Right lobe of liver (tissue), 4 donors: ENCODE results near the gene ZNF770.

Source experiments
- CTCF ChIP-seq, 4 donors: fragments of 200-600 bp in 3 of 4; fragments of 450-650 bp in 1 of 4; IDR thresholded peaks; one replicate each; pipeline versions ENCODE4 v1.5.1 to v1.8.0; 2016 to 2022; ENCODE audit warnings: antibody characterized with exemption in 4 of 4, mild to moderate bottlenecking in 2 of 4
- POLR2A ChIP-seq: fragments of 450-650 bp; IDR thresholded peaks from one replicate; pipeline ENCODE4 v1.6.1; 2017; ENCODE audit warnings: antibody characterized with exemption, mild to moderate bottlenecking
- donor health status: DM: no; HTN: no; CAD: no.
- donor health status: DM: no; HTN: no; CAD: no.
- donor health status: DM: no; HTN: yes; CAD: no.

- TF ChIP-seq CTCF (IDR thresholded peaks at IDR 0.05) (no peak), POLR2A (no peak)
Observed at GRCh38 chr15:34986326-34986725, 1.8 kb downstream of the ZNF770 start.
